ENCODE measurements around the gene DPH1.
"Not testable (repeated sequence)": the region's sequence is repeated elsewhere in the genome, so short reads cannot be mapped to it uniquely, and the experiment has no call there.

The DPH1 gene

DNA sequence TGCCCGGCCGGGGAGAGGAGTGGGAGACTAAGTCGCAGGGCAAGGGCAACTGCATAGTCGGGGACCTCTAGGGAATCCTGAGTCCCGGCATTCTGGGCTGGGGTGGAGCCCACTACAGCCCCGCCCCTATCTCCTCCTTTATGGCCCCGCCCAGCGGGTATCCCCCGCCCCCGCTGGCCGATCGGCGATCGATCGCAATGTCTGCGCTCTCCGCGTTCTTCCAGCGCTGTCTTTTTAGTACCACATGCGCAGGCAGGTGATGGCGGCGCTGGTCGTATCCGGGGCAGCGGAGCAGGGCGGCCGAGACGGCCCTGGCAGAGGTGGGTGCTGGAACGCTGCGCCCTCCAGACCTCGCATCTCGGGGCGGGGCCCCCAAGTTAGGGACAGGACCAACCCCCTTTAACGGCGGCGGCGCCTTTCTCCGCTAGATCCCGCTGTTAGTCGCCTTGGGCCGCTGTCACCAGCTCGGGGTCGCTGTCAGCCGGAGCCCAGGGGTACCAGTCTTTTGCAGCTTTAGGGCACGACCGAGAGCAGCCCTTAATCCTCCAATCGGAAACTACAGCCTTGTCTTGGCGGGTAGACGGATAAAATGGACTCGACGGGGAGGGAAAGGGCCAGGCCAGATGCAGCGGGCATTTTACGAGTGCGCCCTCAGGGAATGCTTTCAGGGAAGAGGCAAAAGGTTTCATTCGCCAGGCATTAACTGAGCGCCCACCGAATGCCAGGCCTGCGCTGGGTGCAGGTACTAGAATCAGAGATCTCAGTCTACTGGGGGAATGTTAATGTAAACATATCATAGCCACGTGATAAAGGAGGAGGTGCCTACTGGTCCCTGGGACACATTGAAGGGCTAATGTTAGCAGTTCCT, at the start of gene DPH1:
DPH1 (plus strand) TSS at position 243 of the 868 bp plus-strand sequence; CDS start at position 260, 17 bp downstream.
- DNase-seq, result peak; percentile 80 to 86

DNA sequence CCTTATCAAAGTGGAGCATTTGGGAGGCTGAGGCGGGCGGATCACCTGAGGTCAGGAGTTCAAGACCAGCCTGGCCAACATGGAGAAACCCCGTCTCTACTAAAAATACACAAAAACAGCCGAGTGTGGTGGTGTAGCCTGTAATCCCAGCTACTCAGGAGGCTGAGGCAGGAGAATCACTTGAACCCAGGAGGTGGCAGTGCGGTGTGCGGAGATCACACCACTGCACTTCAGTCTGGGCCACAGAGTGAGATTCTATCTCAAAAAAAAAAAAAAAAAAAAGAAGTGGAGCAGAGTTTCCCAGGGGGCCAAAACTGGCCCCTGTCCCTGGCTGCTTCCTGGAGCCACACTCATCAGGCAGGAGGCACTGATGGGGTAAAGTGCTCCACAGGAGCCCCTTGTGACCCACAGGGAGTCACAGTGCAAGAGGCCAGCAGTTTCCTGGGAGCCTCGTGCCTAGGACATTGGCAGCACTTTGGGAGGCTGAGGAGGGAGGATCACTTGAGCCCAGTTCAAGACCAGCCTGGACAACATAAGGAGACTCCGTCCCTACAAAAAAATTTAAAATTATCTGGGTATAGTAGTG, 49.2 kb upstream of the DPH1 start:
- no peak for DNase-seq

DNA sequence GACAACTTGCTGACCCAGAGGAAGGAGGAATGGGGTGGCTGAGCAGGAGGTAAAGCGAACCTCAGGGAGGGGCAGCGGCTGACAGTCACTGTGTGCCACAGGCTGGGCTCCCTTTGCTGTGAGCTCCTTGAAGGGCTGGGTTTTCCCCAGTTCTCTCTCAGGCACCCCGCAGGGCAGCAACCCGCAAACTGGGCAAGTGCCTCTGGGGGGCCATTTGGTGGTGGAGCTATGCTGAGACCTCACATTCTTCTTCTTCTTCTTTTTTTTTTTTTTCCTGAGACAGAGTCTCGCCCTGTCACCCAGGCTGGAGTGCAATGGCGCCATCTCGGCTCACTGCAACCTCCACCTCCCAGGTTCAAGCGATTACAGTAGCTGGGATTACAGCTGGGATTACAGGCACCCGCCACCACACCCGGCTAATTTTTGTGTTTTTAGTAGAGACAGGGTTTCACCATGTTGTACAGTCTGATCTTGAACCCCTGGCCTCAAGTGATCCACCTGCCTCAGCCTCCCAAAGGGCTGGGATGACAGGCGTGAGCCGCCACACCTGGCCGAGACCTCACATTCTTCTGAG, 47.1 kb upstream of the DPH1 start:
- DNase-seq, result not testable (repeated sequence)

DNA sequence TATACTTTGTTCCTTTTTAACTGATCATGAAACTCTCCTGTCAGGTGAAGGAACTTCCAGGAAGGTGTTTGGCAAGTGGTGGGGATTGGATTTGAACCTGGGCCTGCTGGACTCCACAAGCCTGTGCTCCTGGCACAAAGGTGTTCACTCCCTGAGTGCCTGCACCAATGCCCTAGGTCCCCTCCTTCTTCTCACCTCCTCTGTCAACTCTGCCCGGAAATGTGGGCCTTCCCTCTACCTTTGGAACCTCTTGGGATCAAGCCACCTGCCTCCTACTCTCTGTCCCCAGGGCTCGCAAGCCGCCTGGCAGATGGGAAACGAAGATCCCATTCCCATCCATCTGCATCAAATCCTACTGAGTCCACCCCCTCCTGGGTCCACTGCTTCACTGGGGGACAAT, 44.9 kb upstream of the DPH1 start:
- DNase-seq, result no peak

DNA sequence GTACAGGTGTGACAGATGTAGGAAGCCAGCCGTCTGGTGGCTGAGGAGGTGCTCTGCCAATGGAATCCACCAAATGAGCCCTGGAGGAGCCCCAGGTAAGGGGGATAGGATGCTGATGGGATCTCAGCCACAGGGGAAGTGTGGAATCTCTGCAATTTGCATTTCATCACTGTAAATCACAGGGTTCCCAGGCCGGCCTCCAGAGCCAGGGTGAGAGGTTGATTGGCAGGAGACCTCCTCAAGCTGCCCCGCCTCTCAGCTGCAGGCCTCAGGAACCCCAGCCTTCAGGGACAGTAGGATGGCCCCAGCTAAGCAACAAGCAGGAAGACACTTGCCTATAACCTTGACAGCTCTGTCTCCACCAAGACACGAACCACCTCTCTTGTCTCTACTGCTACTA, 44.3 kb upstream of the DPH1 start:
- no peak for DNase-seq

DNA sequence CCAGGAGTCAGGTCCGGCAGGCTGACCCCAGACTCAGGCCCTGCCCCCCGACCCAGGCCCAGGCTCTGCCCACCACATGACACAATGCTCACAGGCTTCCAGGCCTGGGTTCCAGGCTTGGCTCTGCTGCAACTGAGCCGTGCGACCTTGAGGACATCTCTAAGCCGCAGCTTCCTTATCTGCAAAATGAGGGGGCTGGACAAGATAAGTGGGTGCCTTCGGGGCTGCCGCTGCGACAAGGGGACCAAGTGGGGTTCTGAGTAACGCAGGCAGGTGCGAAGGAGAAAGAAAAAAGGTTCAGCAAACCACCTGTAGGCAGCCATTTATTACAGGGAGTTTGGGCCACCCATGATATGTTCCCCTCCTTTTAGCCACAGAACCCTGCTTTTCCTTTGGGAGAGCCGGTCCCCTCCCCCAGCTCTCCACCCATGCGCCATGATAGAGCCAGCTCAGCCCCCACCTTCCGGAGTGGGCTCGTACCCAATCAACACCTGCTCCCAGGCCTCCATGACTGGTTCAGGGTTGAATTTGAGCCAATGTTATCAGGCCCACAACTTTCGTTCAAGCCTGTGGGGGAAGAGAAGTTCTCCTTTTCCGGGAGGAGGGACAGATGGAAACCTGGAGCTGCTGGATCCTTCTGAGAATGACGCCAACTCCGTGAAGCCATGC, 43.0 kb upstream of the DPH1 start:
- DNase-seq, result no peak

DNA sequence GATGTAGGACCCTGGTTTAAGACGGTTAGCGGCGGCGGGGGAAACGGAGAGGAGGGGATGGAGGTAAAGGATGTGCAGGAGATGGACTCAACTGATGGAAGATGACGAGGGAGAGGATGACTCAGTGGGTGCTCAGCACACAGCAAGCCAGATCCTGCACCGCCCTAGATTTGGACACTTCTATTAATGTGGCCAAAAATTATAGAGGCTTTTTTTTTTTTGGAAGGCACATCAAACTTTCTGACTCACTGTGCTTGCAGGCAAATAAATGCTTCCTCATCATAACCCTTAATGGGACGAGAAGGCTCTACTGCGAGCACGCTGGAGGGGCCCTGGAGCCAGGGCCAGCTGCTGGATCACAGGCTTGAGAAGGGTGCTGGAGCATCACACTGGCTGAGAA, 40.8 kb upstream of the DPH1 start:
- no peak for DNase-seq

DNA sequence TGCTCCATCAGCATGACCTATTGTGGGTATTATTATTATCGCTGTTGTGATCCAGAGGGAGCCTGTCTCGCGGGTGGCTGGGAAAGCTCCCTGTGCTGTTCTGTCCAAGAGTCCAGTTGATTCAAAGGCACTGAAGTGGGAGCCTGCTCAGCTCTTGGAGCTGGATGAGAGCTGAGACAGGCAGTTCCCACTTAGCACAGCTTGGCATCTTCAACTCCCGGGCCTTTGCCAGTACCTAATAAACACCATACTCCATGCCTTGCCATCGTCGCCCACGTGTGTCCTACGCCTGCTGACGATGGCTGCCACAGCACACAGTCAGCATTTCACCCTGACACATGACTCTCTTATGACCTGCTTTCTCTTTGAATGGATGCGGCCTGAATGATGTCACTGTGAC, 37.4 kb upstream of the DPH1 start:
- no peak for DNase-seq

DNA sequence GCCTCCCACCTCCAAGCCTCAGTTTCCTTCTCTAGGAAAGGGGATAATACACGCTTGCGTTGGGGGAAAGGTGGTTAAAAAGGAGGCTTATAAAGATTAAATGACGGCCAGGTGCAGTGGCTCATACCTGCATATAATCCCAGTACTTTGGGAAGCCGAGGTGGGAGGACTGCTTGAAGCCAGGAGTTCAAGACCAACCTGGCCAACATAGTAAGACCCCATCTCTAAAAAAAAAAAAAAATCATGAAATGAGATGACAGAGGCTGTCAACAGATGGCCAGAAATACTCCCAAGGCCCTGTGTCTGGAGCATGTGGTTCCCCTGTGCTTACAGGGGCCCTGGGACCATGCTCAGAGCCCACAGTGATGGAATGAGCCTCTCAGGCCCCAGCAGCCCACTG, 35.2 kb upstream of the DPH1 start:
- no peak for DNase-seq

DNA sequence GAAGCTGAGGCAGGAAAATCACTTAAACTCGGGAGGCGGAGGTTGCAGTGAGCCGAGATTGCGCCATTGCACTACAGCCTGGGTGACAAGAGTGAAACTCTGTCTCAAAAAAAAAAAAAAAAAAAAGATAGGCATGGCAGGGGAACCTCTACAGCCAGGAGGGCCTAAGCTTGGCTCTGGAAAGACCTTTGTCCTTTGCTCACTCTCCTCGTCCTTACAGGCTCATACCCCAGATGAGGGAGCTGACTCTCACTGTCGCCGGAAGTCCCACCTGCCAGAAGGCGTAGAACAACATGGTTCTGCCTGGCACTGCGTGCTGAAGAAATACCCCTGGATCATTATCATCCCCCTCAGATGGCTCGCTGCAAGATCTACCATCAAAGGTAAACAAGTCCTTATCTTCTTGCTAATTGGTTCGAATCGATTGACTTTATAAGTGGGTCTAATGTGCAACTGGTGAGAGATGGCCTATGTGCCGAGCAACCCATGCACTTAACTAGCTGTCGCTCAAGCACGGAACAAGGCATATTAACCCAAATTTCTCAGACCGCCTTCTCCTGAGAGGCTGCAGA, 34.5 kb upstream of the DPH1 start:
- no peak for DNase-seq

DNA sequence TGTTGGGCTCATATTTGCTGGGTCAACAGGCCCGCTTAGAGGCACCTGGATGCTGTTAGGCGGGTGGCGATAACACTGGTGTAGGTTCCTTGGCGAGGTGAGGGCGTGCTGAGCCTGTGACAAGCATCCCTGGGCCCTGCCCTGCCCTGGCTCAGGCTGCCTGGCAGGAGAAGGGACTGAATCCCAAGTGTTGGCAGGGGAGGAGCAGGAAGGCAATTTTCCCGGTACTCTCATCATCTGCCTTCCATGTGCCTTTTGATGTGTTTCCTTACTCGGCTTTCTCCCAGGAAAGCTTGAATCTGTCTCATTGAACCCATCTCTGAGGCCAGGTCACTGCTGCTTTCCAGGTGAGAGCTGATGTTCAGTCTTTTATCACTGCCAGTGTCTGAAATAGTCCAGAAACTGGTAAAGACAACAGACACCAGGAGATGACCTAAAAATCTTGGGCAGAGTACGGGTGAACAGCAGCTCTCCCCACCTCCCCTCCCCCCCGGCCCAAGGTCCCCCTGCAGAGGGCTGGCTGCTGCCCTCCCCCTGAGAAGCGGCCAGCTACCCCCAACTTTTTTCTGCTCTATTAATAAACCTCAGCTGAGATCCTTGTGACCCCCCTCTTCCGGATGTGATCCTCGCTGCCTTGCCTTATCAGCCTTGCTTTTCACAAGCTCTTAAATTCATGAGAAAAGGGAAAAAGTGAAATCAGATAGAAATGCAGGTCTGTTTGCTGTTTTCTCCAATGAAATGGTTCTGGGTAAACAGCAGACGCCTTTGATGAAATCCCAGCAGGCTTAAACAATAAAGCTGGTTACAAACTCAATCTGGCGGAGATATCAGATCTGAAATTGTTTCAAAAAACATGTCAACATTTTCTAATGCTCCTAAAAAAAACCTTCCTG, 33.8 kb upstream of the DPH1 start:
- no peak for DNase-seq

DNA sequence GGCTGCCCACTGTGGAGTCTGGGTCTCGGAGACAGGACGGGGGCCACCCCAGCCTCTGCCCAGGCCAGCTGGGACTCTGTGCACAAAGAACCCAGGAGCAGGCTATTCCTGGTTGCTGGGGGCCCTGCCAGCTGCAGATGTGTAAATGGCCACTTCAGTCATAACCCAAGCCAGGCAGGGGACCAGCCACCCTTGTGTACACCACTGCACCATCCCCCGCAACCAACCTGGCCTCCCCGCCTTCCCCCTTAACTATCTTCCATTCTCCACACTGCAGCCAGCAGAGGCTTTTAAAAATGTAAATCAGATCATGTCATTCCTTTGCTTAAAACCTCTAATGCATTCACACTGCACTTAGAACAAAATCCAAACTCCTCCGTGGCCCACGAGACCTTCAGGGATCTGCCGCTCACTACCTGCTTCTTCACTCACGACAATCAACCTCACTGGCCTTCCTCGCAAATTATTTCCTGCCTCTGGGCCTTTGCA, 33.1 kb upstream of the DPH1 start:
- DNase-seq, result no peak

DNA sequence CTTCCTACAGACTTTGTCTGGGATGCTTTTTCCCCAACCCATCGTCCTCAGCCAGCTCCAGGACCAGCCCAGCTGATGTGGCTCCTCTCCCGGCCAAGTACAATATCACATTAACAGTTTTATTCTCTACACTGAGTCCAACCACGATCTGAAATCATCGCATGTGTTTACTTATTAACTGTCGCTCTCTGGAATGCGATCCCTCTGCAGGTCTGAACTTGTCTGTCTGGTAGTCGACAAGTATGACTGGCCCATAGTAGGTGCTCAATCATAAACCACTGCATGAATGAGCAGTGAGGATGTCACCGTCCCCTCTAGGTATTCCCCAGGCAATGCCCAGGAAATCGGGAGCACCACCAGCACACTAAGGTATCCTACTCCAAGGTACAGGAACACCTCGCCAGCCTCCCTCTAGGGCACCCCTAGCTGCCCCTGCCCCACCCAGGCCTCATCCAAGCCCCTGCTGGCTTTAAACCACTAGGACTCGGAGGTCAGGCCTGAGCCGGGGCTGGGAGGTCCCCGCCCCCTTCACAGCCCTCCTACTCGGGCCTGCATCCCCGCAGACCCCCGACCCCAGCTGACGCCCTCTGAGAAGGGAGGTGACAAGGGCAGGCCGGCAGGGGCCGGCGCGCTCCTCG, 32.5 kb upstream of the DPH1 start:
- DNase-seq, result no peak

DNA sequence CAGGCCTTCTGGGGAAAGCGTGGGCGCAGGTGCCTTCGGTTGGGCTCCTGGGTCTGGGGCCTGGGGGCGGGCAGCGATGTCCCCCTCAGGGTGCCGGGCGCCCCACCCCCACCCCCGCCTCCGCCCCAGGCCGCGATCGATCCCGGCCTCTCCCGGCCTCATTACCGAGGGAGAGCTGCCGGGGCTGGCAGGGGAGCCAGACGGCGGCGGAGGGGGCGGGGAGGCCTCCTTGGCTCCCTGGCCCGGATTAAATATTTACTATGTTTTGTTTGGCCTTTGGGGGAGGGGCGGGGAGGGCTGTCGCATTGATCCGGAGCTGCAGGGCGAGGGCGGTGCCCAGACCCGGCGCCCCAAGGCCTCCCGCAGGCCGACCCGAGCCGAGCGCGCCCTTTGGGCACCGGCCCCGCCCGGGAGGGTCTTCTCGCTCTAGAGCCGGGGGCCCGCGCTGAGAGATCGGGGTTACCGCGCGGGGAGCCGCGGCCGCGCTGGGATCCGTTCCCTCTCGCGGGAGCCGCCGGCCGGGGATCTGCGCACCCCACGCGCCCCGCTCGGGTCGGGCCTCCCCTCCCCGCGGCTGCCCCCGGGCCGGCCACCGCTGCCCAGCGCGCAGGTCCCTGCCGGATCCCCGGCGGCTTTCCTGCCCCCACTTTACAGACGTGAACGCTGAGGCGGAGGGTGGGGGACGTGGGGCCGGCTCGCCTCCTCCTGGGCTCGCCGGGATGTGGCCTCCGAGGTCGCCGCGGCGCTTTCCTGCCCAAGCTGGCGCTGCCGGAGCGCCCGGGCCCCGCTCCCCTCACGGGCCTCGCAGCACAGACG, 31.8 kb upstream of the DPH1 start:
- DNase-seq, result no peak

DNA sequence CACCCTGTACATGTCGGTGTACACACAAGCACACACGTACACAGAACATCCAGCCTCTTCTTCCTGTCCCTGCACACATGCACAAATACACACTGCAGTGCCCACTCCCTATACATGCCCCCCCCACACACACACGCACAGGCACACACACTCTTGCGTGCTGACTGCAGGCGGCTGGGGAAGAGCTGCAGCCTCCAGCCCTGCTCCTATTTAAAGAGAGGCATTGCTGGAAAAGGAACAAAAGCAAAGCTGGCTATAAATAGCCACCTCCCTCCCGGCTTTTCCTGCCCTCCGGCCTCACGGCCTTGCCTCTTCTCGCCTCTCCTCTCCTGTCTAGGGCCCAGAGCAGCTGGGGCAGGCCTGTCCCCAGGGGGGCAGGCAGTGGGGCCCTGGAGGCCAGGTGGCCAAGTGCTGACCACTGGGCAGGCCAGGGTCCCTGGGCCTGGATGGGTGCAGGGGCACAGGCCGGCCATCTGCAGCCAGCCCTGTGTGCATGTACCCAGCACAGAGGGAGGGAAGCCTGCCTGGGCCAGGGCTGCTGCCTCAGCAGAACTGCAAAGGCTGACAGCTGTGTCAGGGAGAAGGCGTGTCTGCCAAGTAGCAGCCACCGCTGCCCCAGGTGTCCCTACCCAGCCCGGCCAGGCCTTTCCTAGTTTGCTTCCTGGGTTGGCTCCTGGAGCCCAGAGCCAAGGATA, 30.2 kb upstream of the DPH1 start:
- DNase-seq, result no peak

DNA sequence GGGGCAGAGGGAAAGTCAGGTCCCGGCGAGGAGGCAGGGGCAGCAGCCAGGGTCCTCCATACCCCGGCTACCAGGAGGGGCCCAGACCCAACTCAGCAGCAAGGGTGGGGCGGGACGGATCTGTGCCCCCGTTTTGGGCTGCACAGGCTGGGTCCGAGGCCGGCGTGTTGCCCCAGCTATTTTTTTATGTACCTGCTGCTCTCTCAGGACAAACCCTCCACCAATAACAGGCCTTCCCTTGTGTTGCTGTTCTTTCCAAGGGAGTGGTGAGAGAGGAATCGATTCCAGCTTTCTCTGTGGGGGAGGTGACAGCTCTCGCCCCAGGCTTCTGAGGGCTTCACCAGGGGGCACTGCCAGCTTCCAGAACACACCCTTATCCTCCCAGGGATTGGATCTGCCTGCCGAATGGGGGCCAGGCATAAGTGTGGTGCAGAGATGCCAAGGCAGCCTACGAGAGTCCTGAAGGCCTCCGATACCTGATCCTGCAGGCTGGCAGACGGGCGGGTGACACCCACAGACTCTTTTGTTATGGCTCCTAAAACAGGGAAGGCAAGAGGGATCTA, 27.1 kb upstream of the DPH1 start:
- no peak for DNase-seq

DNA sequence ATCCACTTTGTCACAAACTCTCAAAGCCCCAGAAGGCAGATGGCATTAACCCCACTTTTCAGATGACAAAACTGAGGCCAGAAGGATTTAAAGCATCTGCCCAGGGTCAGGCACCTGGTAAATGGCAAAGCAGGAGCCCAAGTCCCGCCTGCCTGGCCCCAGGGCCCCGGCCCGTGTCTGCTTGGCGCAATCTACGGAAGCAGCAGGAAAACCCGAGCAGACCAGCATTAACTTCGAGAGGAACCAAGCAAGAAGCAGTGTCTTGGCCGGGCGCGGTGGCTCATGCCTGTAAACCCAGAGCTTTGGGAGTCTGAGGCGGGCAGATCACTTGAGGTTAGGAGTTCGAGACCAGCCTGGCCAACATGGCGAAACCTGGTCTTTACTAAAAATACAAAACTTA, 26.4 kb upstream of the DPH1 start:
- no peak for DNase-seq

DNA sequence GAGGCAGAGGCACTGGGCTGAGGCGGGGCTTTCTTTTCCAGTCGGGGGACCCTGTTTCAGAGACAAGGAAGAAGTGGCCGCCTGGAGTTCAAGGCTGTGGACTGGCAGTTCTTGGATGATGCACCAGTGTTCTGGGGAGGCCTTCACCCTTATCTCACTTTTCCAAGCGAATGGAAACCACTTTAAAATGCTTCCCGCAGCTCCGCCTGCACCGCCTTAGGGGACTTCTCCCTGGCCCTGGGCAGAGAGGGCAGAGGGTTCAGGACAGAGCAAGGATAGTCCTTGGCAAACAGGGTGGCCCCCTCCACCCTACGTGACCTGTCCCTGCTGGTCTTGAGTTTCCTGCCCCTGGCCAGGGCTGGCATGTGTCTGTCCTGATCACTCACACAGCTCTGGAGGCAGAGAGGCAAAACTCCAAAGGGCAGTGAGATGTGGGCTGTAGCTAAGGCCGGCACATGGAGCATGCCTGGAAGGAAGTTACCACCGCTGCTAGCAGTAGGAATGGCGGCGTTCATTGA, 25.5 kb upstream of the DPH1 start:
- DNase-seq, result no peak

DNA sequence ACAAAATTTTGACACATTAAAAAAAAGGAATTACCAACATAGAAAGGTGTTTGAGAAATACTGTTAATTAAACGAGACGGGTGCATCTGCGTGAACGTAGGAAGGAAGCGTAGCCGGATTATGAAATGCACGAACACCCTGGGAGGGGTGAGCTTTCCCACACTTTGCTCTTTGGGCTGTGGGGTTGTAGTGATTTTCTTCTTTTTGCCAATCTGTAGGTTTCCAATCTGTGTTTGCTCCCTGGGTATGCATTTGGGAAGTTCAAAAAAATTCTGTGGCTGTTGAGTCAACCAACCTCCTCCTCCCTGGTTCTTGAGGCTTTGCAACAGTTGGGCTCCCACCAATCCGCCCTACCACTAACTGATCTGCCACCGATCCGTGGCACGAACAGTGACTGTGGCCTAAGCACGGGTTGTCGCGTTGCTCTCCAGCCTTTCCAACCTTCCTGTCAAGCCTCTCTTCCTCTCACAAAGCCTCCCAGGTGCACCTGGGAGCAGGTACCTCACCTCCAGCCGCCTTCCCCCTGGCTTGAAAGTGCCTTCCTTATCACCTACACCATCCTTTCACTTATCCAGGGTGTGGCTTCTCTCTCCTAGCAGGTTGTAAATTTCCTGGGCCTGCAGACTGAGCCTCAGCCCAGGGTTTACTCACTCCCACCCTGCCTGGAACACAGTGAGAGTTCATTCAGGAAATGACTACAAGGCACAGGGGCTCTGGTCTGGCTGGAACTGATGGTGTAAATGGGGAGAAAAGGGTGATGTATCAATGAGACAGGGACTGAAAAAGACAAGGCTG, 21.4 kb upstream of the DPH1 start:
- DNase-seq, result no peak

Data from stimulated activated CD4-positive, alpha-beta T cell treated with anti-CD3 and anti-CD28 coated beads, Interleukin-2, amount 100 ng/mL, for 48 hours (primary cell).